IMR-90 (cell line): ENCODE results near the gene ACO1.

Experiments
- CEBPB ChIP-seq: IDR thresholded peaks from 2 replicates; pipeline ENCODE4 v1.6.1; 2012; ENCODE audit warnings: low read depth, low read length, improper control_type of control experiment
- MAZ ChIP-seq: IDR thresholded peaks from 2 replicates; pipeline ENCODE4 v1.6.1; 2012; ENCODE audit warnings: low read depth, mild to moderate bottlenecking, low read length, improper control_type of control experiment, moderate library complexity, borderline replicate concordance
- POLR2A ChIP-seq: IDR thresholded peaks from 2 replicates; pipeline ENCODE4 v1.6.1; 2012; ENCODE audit warnings: mild to moderate bottlenecking, low read depth, low read length
- RAD21 ChIP-seq: IDR thresholded peaks from 2 replicates; pipeline ENCODE4 v1.6.1; 2012; ENCODE audit warnings: low read length, improper control_type of control experiment
- RCOR1 ChIP-seq: IDR thresholded peaks from 2 replicates; pipeline ENCODE4 v1.6.1; 2012; ENCODE audit warnings: mild to moderate bottlenecking, low read length, improper control_type of control experiment; ENCODE audit not compliant: insufficient replicate concordance
- TF ChIP-seq, protein P1 (sequence below): conservative IDR thresholded peaks from 2 replicates; pipeline ENCODE4 v1.5.1; 2012; ENCODE audit warnings: mild to moderate bottlenecking, low read depth, low read length, improper control_type of control experiment
- TF ChIP-seq, protein P2 (sequence below): fragments of 150-350 bp; IDR thresholded peaks from 2 replicates; pipeline ENCODE4 v1.6.1; 2016; ENCODE audit warnings: low read depth, mild to moderate bottlenecking, low read length, moderate library complexity, borderline replicate concordance

DNA sequence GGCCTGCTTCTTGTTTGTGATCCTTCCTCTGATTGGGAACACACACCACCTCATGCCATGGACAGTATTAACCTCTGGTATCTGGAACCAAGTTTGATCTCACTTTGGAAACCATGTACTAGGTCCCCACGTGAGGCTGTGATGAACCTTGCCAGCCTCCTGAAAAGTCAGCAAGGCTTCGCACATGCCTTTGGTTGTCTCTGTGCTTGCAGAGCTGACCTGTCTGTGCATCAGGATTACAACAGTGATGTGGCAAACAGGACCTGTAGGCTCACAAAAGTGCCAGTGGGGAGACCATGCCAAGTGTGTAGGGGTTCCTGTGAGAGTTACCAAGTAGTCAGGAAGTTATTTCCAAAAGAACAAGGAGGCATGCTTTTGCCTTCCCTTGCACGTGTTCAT, 1.4 kb downstream of the ACO1 start:
- no peak for TF ChIP-seq RCOR1
- TF ChIP-seq, protein P1, sequence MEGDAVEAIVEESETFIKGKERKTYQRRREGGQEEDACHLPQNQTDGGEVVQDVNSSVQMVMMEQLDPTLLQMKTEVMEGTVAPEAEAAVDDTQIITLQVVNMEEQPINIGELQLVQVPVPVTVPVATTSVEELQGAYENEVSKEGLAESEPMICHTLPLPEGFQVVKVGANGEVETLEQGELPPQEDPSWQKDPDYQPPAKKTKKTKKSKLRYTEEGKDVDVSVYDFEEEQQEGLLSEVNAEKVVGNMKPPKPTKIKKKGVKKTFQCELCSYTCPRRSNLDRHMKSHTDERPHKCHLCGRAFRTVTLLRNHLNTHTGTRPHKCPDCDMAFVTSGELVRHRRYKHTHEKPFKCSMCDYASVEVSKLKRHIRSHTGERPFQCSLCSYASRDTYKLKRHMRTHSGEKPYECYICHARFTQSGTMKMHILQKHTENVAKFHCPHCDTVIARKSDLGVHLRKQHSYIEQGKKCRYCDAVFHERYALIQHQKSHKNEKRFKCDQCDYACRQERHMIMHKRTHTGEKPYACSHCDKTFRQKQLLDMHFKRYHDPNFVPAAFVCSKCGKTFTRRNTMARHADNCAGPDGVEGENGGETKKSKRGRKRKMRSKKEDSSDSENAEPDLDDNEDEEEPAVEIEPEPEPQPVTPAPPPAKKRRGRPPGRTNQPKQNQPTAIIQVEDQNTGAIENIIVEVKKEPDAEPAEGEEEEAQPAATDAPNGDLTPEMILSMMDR: no peak
- TF ChIP-seq MAZ: no peak
- no peak for TF ChIP-seq RAD21
- no peak for TF ChIP-seq CEBPB
- TF ChIP-seq, protein P2, sequence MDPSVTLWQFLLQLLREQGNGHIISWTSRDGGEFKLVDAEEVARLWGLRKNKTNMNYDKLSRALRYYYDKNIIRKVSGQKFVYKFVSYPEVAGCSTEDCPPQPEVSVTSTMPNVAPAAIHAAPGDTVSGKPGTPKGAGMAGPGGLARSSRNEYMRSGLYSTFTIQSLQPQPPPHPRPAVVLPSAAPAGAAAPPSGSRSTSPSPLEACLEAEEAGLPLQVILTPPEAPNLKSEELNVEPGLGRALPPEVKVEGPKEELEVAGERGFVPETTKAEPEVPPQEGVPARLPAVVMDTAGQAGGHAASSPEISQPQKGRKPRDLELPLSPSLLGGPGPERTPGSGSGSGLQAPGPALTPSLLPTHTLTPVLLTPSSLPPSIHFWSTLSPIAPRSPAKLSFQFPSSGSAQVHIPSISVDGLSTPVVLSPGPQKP: no peak
- TF ChIP-seq POLR2A: no peak
